SK-MEL-5 (cell line): ENCODE results near the gene ADRA2C. TPM values are rescaled to one million over a fixed set of nuclear protein-coding genes. Genes with fewer than 3 reads are reported as not detected.
A peak's percentile ranks its signal among the peaks of the same experiment; 100 is the strongest.

Experiments
- DNase-seq: peaks from one replicate; pipeline ENCODE4 v3.0.0-alpha.2; 2016; ENCODE audit warnings: low read depth, low spot score
- in situ Hi-C: cut with HindIII; loops from 2 replicates; pipeline ENCODE4 v1.10.0; 2016; ENCODE audit warnings: low sequenced_read_pairs, high pct_unique_total_duplicates, low pct_unique_long_range_greater_than_20kb
- polyA plus RNA-seq, 2 experiments: library from polyadenylated mRNA; depleted of rRNA; stranded (reverse); fragments of >200 nt; gene quantifications; 2 replicates each; pipeline ENCODE4 v1.2.3, GENCODE V29; 2015
- total RNA-seq: library from RNA; depleted of rRNA; stranded (reverse); fragments of >200 nt; shearing (Covaris generic); gene quantifications from 2 replicates; pipeline ENCODE4 v1.2.3, GENCODE V29; 2014; rRNA removed

ADRA2C gene
- total RNA-seq, result 14.1 and 15.7 TPM in 2 replicates
- 15.5 and 17.4 TPM in 2 replicates for polyA plus RNA-seq (2015; cell fraction: cytosol; rRNA removed)
- 10.4 and 26.9 TPM in 2 replicates for polyA plus RNA-seq (2015; cell fraction: nucleus; rRNA removed)

GRCh38 chr4:3766036-3766784, at the start of gene ADRA2C:
Gene ADRA2C, plus strand, starts transcription at chr4:3766385. Its CDS starts 222 bp downstream, at chr4:3766607.
- peak; percentile 27 for DNase-seq
- in situ Hi-C loops, result no loop called here

- in situ Hi-C loops, result no loop called here
- no peak for DNase-seq
Observed at GRCh38 chr4:3716631-3717235, 49.5 kb upstream of the ADRA2C start.

DNA sequence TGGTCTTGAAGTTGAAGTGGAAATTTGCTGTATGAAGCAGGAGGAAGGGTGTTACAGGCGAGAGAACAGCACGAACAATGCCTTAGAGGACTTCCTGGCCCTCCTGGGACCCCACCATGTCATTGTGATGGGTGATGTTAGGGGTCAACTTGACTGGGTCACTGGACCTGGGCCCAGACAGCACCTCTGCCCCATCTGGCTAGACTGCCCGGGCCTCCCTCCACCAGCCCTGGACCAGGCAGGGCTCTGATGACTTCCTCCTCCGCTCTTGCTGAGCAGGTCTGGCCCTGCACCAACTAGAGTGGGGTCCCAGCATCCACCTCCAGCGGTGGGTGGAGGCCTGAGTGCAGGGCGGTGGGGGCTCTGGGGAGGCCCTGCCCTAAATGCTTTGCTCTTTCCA, 48.9 kb upstream of the ADRA2C start:
- DNase-seq, result no peak
- in situ Hi-C loops, result no loop called here

GRCh38 chr4:3718462-3718861, 47.7 kb upstream of the ADRA2C start:
- no peak for DNase-seq
- in situ Hi-C loops, result no loop called here

GRCh38 chr4:3719191-3719590, 47.0 kb upstream of the ADRA2C start:
- in situ Hi-C loops, result no loop called here
- no peak for DNase-seq

DNA sequence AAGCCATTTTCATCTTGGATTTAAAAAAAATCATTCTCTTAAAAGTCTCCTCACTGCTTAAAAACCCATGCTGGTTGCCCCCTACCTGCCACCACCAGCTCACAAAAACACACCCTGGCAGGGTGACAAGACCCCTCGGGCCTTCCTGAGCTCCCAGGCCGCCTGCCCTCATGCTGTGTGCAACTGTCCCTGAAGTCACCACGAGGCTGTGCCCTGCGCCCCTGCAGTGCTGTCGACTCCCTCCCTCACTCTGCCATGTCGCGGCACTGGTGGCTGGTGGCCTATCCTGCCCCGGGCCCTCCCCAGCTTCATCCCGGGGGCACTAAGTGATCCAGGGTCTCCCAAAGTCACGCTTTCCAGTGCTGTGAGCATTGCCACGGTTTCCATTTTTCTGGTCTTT, 46.3 kb upstream of the ADRA2C start:
- DNase-seq, result no peak
- in situ Hi-C loops, result no loop called here

- in situ Hi-C loops, result no loop called here
- DNase-seq, result no peak
Observed at GRCh38 chr4:3720466-3720865, 45.7 kb upstream of the ADRA2C start.

GRCh38 chr4:3721186-3721585, 45.0 kb upstream of the ADRA2C start:
- in situ Hi-C loops, result no loop called here
- no peak for DNase-seq

GRCh38 chr4:3721627-3722026, 44.6 kb upstream of the ADRA2C start:
- in situ Hi-C loops, result no loop called here
- no peak for DNase-seq

- in situ Hi-C loops, result no loop called here
- no peak for DNase-seq
Observed at GRCh38 chr4:3722446-3723231, 43.5 kb upstream of the ADRA2C start.

GRCh38 chr4:3723232-3723642, 42.9 kb upstream of the ADRA2C start:
- DNase-seq, result no peak
- in situ Hi-C loops, result no loop called here

GRCh38 chr4:3724319-3725231, 41.6 kb upstream of the ADRA2C start:
- in situ Hi-C loops, result no loop called here
- no peak for DNase-seq

- no peak for DNase-seq
- in situ Hi-C loops, result no loop called here
Observed at GRCh38 chr4:3725936-3726870, 40.0 kb upstream of the ADRA2C start.

DNA sequence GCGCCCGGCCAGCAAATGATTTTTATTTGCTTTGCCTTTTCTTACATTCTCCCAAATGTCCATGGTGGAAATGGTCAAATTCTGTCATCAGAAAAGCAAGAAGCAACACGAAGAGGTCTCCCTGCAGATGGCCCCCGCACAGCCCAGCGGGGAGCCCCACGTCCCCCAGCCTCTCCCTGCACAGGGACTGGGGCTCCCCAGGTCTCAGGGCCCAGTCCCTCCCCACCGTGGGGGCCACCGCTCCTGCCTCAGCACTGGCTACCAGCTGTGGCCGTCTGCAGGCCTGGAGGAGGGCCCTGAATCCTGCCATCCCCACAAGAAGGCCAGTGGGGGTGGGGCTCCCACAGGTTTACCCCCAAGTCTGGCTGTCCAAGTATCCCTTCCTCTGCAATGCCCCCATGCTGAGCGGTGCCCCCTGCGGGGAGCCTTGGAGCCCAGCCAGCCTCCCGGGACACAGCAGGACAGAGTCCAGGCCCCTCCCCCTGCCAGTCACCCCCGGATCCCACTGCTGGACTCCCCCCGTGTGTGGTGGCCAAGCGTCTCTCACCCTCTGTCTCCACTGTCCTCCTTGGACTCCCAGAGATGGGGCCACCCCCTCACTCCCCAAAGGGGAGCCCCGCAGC, 38.2 kb upstream of the ADRA2C start:
- in situ Hi-C loops, result no loop called here
- DNase-seq, result no peak

DNA sequence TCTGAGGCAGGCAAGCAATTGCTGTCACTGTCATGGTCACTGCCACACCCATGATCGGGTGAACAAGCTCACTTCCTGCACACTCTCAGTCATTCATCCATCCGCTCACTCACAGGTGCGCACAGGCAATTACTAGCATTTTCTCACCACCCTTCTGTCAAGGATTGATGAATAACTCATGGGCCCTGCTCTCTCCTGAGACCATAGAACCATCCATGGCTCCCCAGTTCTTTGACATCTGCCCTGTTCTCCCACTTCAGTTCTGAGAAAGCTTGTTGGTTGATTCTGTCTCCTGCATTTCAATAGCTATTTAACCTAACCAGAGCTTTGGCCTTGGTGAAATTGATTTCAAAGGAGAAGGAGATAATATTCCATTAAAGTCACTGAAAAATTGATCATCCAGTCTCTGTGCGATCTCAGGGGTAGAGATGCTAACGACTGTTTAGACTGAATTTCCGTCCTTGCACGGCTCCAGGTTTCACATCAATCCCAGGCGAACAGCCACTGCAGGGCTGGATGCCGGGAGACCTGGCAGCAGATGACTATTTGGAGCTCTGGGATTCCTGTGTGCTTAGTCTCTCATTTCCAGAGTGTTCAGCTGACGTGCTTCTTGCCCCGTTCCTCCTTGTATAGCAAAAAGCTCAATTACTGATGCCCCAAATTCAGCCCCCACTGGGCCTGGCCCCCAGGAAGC, 36.9 kb upstream of the ADRA2C start:
- in situ Hi-C loops, result no loop called here
- DNase-seq, result no peak

DNA sequence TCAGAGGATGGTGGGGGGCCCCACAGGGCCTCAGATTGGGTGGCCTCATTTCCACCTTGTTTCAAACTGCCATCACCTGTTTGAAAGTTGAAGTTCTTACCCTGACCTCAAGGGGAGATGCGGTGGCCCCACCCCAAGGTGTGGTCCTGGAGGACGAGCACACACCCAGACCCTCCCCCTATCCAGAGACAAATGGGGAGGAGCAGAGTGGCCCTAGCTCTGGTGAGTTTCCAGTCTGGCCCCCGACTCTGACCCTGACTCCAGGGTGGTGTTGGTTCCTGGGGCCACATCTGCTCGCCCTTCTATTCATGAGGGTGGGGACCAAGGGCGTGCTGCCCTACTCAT, 36.3 kb upstream of the ADRA2C start:
- no peak for DNase-seq
- in situ Hi-C loops, result no loop called here
